Esophagus muscularis mucosa (tissue), 3 donors: ENCODE results near the gene IFNGR1.

Source experiments
- POLR2AphosphoS5 ChIP-seq, 2 donors: sonication (generic); formaldehyde crosslinking; IDR thresholded peaks; one replicate each; pipeline ENCODE4 v1.6.1; 2017; ENCODE audit warnings: antibody characterized with exemption in 2 of 2
- TF ChIP-seq, protein P1 (sequence below), 3 experiments: fragments of 200-600 bp in 2 of 3; fragments of 450-650 bp in 1 of 3; sonication (generic) in 2 of 3; IDR thresholded peaks; one replicate each; pipeline ENCODE4 v1.5.1; 2017 to 2019; ENCODE audit warnings: antibody characterized with exemption in 3 of 3, mild to moderate bottlenecking in 2 of 3, moderate library complexity in 1 of 3

DNA sequence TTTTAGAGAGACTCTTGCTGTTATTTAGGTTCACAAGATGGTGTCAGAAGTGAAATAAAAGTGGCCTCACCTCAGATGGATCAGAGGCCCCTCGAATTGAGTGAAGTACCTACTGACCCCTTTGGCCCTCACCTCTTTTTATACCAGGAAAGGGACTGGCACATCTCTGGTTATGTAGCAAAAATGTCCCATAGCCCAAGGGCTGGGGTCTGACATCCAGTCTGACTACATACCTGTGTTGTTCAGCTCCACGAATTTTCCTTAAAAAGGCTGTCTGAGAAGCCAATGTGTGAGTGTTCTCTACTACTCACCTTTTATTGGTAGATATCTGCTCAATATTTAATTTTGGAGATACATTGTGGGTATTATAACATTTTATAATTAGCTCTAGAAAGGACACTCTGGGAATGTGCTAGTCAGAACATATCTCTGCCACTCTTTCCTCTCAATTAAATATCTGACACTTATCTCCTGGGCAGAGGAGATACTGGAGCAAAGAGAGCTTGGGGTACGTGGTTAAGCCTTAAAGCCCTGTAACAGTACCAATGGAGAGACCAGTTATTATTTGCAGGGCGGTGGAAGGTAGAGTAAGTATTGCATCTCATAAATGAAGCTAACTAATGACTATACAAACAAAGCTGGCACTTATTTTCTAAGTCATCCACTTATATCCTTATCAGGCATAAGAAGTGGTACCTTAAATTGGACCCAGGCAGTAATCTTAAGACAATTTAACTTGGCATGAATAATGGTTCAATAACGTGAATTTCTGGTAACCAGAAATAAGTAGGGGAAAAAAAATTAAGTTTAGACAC, 25.7 kb downstream of the IFNGR1 start:
- TF ChIP-seq, protein P1, sequence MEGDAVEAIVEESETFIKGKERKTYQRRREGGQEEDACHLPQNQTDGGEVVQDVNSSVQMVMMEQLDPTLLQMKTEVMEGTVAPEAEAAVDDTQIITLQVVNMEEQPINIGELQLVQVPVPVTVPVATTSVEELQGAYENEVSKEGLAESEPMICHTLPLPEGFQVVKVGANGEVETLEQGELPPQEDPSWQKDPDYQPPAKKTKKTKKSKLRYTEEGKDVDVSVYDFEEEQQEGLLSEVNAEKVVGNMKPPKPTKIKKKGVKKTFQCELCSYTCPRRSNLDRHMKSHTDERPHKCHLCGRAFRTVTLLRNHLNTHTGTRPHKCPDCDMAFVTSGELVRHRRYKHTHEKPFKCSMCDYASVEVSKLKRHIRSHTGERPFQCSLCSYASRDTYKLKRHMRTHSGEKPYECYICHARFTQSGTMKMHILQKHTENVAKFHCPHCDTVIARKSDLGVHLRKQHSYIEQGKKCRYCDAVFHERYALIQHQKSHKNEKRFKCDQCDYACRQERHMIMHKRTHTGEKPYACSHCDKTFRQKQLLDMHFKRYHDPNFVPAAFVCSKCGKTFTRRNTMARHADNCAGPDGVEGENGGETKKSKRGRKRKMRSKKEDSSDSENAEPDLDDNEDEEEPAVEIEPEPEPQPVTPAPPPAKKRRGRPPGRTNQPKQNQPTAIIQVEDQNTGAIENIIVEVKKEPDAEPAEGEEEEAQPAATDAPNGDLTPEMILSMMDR (IDR thresholded peaks at IDR 0.05): no peak
- no peak for TF ChIP-seq POLR2AphosphoS5 (IDR thresholded peaks at IDR 0.05)
